A549 (cell line): ENCODE results near the gene GMDS. TPM values are rescaled to one million over a fixed set of nuclear protein-coding genes. Genes with fewer than 3 reads are reported as not detected.

Source experiments
- ATAC-seq, 2 experiments: fragments of 200-7000 bp in 1 of 2; fragments of >200 bp in 1 of 2; cut with Nextera tagmentation in 1 of 2; cut with Tn5 transposase in 1 of 2; 3 replicates each; pipeline versions ENCODE4 v1.8.0 to v1.9.1; 2018 to 2020; ENCODE audit warnings: mild to moderate bottlenecking in 1 of 2, moderate library complexity in 1 of 2
- CTCF ChIA-PET: fragments of 300-600 bp; sonication (Branson Sonifier 250); formaldehyde crosslinking; extraction: SDS; loops from one replicate; lab custom pipeline; 2021; ENCODE audit warnings: antibody characterized with exemption, inconsistent platforms; lab: Yijun Ruan, JAX
- POLR2A ChIA-PET: fragments of 350-600 bp; formaldehyde crosslinking; extraction: SDS; loops from one replicate; lab custom pipeline; 2021; ENCODE audit warnings: antibody characterized with exemption, inconsistent platforms; lab: Yijun Ruan, JAX
- DNase-seq, 2 experiments: peaks; one replicate each; pipeline versions ENCODE4 v3.0.0 to v3.0.0-alpha.2; 2011 to 2016; ENCODE audit warnings: low read depth in 1 of 2, low spot score in 1 of 2
- FAIRE-seq: peaks from 2 replicates; lab custom pipeline; 2011; peaks lifted over from hg19 to GRCh38; lab: Jason Lieb, UNC
- H3K27ac ChIP-seq, 2 experiments: fragments of >200 bp; sonication (Bioruptor Twin); formaldehyde crosslinking; 3 replicates each; pipeline ENCODE4 v1.5.1; 2016 to 2017
- H3K4me1 ChIP-seq: fragments of >200 bp; sonication (Bioruptor Twin); formaldehyde crosslinking; 3 replicates; pipeline ENCODE4 v1.6.1; 2016
- H3K4me2 ChIP-seq: fragments of >200 bp; sonication (Bioruptor Twin); formaldehyde crosslinking; 3 replicates; pipeline ENCODE4 v1.6.1; 2016
- H3K4me3 ChIP-seq: fragments of >200 bp; sonication (Bioruptor Twin); formaldehyde crosslinking; 3 replicates; pipeline ENCODE4 v1.5.1; 2016
- H3K9me3 ChIP-seq: fragments of >200 bp; sonication (Bioruptor Twin); formaldehyde crosslinking; 3 replicates; pipeline ENCODE4 v1.6.1; 2016
- BHLHE40 ChIP-seq: IDR thresholded peaks from 2 replicates; pipeline ENCODE4 v1.6.1; 2012; ENCODE audit warnings: low read depth, low read length, inconsistent platforms
- CBX2 ChIP-seq: fragments of 200-600 bp; sonication (generic); IDR thresholded peaks from 2 replicates; pipeline ENCODE4 v1.6.1; 2016; ENCODE audit warnings: low read depth, mild to moderate bottlenecking, borderline replicate concordance
- EHF ChIP-seq: fragments of 250-450 bp; sonication (Bioruptor Pico); IDR thresholded peaks from 2 replicates; pipeline ENCODE4 v1.5.0; 2020; ENCODE audit warnings: mild to moderate bottlenecking
- EP300 ChIP-seq, 2 experiments: fragments of >200 bp; sonication (Bioruptor Twin); formaldehyde crosslinking; IDR thresholded peaks; 2 replicates in 1 of 2; 3 replicates in 1 of 2; pipeline ENCODE4 v1.6.1; 2016 to 2017
- ESRRA ChIP-seq: fragments of 150-350 bp; IDR thresholded peaks from 2 replicates; pipeline ENCODE4 v1.6.1; 2014; ENCODE audit warnings: mild to moderate bottlenecking, low read length, borderline replicate concordance
- HDAC2 ChIP-seq: fragments of 200-600 bp; sonication (generic); IDR thresholded peaks from 2 replicates; pipeline ENCODE4 v1.6.1; 2016
- HOXA7 ChIP-seq: fragments of 250-450 bp; sonication (Bioruptor Pico); IDR thresholded peaks from 2 replicates; pipeline ENCODE4 v1.5.0; 2020; ENCODE audit warnings: mild to moderate bottlenecking, moderate library complexity
- KDM5A ChIP-seq: fragments of 200-600 bp; sonication (generic); IDR thresholded peaks from 2 replicates; pipeline ENCODE4 v1.6.1; 2016; ENCODE audit warnings: antibody characterized with exemption, mild to moderate bottlenecking
- PHF8 ChIP-seq: fragments of 200-600 bp; sonication (generic); IDR thresholded peaks from 2 replicates; pipeline ENCODE4 v1.6.1; 2016; ENCODE audit warnings: low read depth, mild to moderate bottlenecking, antibody characterized with exemption, moderate library complexity, borderline replicate concordance
- POLR2A ChIP-seq: IDR thresholded peaks from 2 replicates; pipeline ENCODE4 v1.6.1; 2012; ENCODE audit warnings: mild to moderate bottlenecking, low read length
- RARB ChIP-seq: fragments of 250-450 bp; sonication (Bioruptor Pico); IDR thresholded peaks from 2 replicates; pipeline ENCODE4 v1.8.0; 2021; ENCODE audit warnings: mild to moderate bottlenecking, moderate library complexity
- RCOR1 ChIP-seq: fragments of 150-350 bp; IDR thresholded peaks from 2 replicates; pipeline ENCODE4 v1.6.1; 2014; ENCODE audit warnings: antibody characterized with exemption, low read length, low read depth
- RFX5 ChIP-seq: fragments of 450-650 bp; IDR thresholded peaks from 2 replicates; pipeline ENCODE4 v1.7.1; 2014; ENCODE audit warnings: antibody characterized with exemption, mild to moderate bottlenecking, moderate library complexity
- SMC3 ChIP-seq: fragments of >200 bp; sonication (Bioruptor Twin); formaldehyde crosslinking; IDR thresholded peaks from 3 replicates; pipeline ENCODE4 v1.6.1; 2018; ENCODE audit warnings: inconsistent platforms
- SREBF2 ChIP-seq: fragments of 450-650 bp; IDR thresholded peaks from 2 replicates; pipeline ENCODE4 v1.6.1; 2014; ENCODE audit warnings: mild to moderate bottlenecking, moderate library complexity
- TFCP2L1 ChIP-seq: fragments of 250-450 bp; sonication (Bioruptor Pico); IDR thresholded peaks from 2 replicates; pipeline ENCODE4 v1.5.0; 2021; ENCODE audit warnings: mild to moderate bottlenecking
- TP53 ChIP-seq: fragments of 250-450 bp; sonication (Bioruptor Pico); IDR thresholded peaks from 2 replicates; pipeline ENCODE4 v1.5.0; 2021; ENCODE audit warnings: mild to moderate bottlenecking, moderate library complexity
- ZC3H11A ChIP-seq: fragments of 450-650 bp; IDR thresholded peaks from 2 replicates; pipeline ENCODE4 v1.6.1; 2014; ENCODE audit warnings: antibody characterized with exemption, mild to moderate bottlenecking
- ZFP36 ChIP-seq: fragments of 450-650 bp; IDR thresholded peaks from 2 replicates; pipeline ENCODE4 v1.6.1; 2014; ENCODE audit warnings: borderline replicate concordance; ENCODE audit not compliant: partially characterized antibody
- WGBS: methylation state at CpG from one replicate; pipeline ENCODE4 v1.1.6; 2017; ENCODE audit errors: missing lambda C conversion rate; 5-methylcytosine and 5-hydroxymethylcytosine counted together
- polyA plus RNA-seq, 4 experiments: library from polyadenylated mRNA; depleted of rRNA in 3 of 4; stranded (reverse); fragments of >200 nt; fragmentation: RNase III in 1 of 4; extraction: RNeasy Plus Mini Kit Qiagen cat#74134 plus additional on column Dnase treatment in 1 of 4; gene quantifications; 2 replicates in 3 of 4; 3 replicates in 1 of 4; pipeline ENCODE4 v1.2.3, GENCODE V29; 2011 to 2017
- TF ChIP-seq, protein P1 (sequence below): fragments of >200 bp; sonication (Bioruptor Twin); formaldehyde crosslinking; IDR thresholded peaks from 2 replicates; pipeline ENCODE4 v1.6.1; 2016
- TF ChIP-seq, protein P2 (sequence below): fragments of 450-650 bp; IDR thresholded peaks from 2 replicates; pipeline ENCODE4 v1.6.1; 2014; ENCODE audit warnings: antibody characterized with exemption
- TF ChIP-seq, protein P3 (sequence below): fragments of 200-600 bp; sonication (generic); IDR thresholded peaks from 2 replicates; pipeline ENCODE4 v1.6.1; 2016; ENCODE audit warnings: antibody characterized with exemption, mild to moderate bottlenecking, moderate library complexity
- TF ChIP-seq, protein P4 (sequence below): IDR thresholded peaks from 2 replicates; pipeline ENCODE4 v1.6.1; 2012
- TF ChIP-seq, protein P5 (sequence below): IDR thresholded peaks from 2 replicates; pipeline ENCODE4 v1.6.1; 2012; ENCODE audit warnings: low read depth, borderline replicate concordance
- TF ChIP-seq, protein P6 (sequence below): IDR thresholded peaks from 2 replicates; pipeline ENCODE4 v1.6.1; 2012

The GMDS gene
- polyA plus RNA-seq, 2 of the 4 experiments (the other 2 are of a cell fraction), result 9.9 to 12.4 TPM

DNA sequence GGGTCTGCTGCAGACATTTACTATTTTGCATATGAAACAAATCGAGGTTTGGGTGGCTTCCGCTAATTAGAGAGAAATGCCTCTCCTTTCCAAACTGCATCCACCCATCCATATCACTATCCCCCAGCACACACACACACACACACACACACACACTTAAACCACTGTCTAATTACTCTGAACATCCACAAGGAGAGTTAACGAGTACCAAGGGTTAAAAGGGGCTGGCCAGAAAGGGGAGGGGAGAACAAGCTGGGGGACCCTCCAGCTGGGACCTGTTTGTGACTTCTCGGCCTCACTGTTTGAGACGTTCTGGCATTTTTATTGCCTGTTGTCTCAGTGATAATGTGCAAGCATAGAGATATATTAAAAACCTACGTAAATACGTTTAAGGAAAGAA, 374.5 kb downstream of the GMDS start:
- no peak for DNase-seq
- Histone ChIP-seq H3K4me2 (no peak overlapping the region), H3K4me3 (no peak overlapping the region), H3K27ac (no peak overlapping the region), H3K4me1 (no peaks in the 10 kb centered on the region), H3K9me3 (no peaks in the 10 kb centered on the region)
- POLR2A ChIA-PET, result no interaction called here
- WGBS, result 83% methylated on average over 7 of the region's 7 CpGs
- no peak for TF ChIP-seq ZFP36
- TF ChIP-seq EP300 (IDR thresholded peaks at IDR 0.05), result no peak
- TF ChIP-seq, protein P1, sequence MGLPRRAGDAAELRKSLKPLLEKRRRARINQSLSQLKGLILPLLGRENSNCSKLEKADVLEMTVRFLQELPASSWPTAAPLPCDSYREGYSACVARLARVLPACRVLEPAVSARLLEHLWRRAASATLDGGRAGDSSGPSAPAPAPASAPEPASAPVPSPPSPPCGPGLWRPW, result no peak
- no peak for TF ChIP-seq SREBF2
- no peak for TF ChIP-seq RFX5
- no peak for FAIRE-seq
- CTCF ChIA-PET, result interaction anchor here (0.9 to 1.3 kb wide), 2 partner anchors 9 to 20 kb away, joined by 4 to 5 read pairs; no protein-coding TSS in a partner anchor
- no peak for ATAC-seq

DNA sequence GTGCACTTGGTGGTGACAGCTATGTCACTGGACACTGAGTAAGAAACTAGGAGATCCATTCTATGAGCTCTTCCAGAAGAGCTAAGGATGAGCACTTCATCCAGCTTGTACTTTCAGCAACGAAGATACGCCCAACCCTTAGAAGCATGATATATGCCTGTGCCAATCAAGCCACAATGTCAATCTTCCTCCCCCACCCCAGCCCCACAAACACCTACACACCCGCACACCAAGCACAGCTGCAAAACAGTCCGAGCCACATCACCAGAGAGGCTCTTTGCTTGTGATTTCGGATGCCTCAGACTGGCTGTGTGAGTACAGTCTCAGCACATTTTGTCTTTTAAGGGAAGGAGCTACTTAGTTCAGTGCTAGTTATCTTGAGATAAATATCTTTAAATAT, 375.2 kb downstream of the GMDS start:
- 92% methylated on average over 3 of the region's 5 CpGs for WGBS
- ChIA-PET POLR2A (no interaction called here), CTCF (interaction anchor here (0.9 to 1.3 kb wide), 2 partner anchors 8 to 20 kb away, joined by 4 to 5 read pairs; no protein-coding TSS in a partner anchor)
- H3K27ac ChIP-seq, result no peak overlapping the region
- H3K4me2 ChIP-seq, result no peak overlapping the region
- no peaks in the 10 kb centered on the region for H3K9me3 ChIP-seq
- TF ChIP-seq, protein P2, sequence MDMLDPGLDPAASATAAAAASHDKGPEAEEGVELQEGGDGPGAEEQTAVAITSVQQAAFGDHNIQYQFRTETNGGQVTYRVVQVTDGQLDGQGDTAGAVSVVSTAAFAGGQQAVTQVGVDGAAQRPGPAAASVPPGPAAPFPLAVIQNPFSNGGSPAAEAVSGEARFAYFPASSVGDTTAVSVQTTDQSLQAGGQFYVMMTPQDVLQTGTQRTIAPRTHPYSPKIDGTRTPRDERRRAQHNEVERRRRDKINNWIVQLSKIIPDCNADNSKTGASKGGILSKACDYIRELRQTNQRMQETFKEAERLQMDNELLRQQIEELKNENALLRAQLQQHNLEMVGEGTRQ, result no peak
- TF ChIP-seq EHF (CRISPR knock-in tag) (no peak), RARB (CRISPR knock-in tag) (no peak), ZC3H11A (no peak), EP300 (IDR thresholded peaks at IDR 0.05) (no peak), KDM5A (no peak)
- TF ChIP-seq, protein P3, sequence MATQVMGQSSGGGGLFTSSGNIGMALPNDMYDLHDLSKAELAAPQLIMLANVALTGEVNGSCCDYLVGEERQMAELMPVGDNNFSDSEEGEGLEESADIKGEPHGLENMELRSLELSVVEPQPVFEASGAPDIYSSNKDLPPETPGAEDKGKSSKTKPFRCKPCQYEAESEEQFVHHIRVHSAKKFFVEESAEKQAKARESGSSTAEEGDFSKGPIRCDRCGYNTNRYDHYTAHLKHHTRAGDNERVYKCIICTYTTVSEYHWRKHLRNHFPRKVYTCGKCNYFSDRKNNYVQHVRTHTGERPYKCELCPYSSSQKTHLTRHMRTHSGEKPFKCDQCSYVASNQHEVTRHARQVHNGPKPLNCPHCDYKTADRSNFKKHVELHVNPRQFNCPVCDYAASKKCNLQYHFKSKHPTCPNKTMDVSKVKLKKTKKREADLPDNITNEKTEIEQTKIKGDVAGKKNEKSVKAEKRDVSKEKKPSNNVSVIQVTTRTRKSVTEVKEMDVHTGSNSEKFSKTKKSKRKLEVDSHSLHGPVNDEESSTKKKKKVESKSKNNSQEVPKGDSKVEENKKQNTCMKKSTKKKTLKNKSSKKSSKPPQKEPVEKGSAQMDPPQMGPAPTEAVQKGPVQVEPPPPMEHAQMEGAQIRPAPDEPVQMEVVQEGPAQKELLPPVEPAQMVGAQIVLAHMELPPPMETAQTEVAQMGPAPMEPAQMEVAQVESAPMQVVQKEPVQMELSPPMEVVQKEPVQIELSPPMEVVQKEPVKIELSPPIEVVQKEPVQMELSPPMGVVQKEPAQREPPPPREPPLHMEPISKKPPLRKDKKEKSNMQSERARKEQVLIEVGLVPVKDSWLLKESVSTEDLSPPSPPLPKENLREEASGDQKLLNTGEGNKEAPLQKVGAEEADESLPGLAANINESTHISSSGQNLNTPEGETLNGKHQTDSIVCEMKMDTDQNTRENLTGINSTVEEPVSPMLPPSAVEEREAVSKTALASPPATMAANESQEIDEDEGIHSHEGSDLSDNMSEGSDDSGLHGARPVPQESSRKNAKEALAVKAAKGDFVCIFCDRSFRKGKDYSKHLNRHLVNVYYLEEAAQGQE, result no peak
- no peak for ATAC-seq
- FAIRE-seq, result no peak
- no peak for DNase-seq
- H3K4me3 ChIP-seq, result no peak overlapping the region
- H3K4me1 ChIP-seq, result no peaks in the 10 kb centered on the region

DNA sequence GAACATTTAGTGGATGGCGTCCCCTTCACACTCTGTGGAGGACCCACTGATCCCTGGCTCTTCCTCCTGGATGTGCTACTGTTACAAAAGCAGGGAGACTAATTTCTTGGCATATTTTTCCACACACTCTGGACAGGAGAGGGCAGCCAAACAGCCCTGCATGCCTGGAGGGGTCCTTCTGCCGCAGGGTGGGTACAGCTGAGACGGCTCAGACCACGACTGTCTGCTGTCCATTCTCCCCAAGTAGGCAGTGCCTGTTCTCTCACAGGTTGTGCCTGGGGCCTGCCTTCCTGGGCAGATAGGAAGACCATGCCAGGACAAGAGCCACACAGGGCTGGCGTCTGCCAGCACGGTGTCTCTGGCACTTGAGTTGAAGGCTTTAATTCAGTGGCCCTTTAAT, 375.6 kb downstream of the GMDS start:
- Histone ChIP-seq H3K9me3 (no peaks in the 10 kb centered on the region), H3K4me2 (no peak overlapping the region), H3K4me3 (no peak overlapping the region), H3K4me1 (no peaks in the 10 kb centered on the region), H3K27ac (no peak overlapping the region)
- 81% methylated on average over 6 of the region's 6 CpGs for WGBS
- FAIRE-seq (no peak), ATAC-seq (no peak), DNase-seq (no peak)
- ChIA-PET CTCF (interaction anchor here (1.3 kb wide), 1 partner anchor 7 kb away, joined by 5 read pairs; no protein-coding TSS in a partner anchor), POLR2A (no interaction called here)
- TF ChIP-seq HOXA7 (CRISPR knock-in tag) (no peak), PHF8 (no peak), RCOR1 (no peak), ESRRA (no peak), POLR2A (no peak), TFCP2L1 (no peak), HDAC2 (no peak), TP53 (CRISPR knock-in tag) (no peak), SMC3 (no peak), BHLHE40 (no peak), CBX2 (no peak)
- TF ChIP-seq, protein P4, sequence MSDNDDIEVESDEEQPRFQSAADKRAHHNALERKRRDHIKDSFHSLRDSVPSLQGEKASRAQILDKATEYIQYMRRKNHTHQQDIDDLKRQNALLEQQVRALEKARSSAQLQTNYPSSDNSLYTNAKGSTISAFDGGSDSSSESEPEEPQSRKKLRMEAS, result no peak
- TF ChIP-seq, protein P5, sequence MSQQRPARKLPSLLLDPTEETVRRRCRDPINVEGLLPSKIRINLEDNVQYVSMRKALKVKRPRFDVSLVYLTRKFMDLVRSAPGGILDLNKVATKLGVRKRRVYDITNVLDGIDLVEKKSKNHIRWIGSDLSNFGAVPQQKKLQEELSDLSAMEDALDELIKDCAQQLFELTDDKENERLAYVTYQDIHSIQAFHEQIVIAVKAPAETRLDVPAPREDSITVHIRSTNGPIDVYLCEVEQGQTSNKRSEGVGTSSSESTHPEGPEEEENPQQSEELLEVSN, result no peak
- TF ChIP-seq, protein P6, sequence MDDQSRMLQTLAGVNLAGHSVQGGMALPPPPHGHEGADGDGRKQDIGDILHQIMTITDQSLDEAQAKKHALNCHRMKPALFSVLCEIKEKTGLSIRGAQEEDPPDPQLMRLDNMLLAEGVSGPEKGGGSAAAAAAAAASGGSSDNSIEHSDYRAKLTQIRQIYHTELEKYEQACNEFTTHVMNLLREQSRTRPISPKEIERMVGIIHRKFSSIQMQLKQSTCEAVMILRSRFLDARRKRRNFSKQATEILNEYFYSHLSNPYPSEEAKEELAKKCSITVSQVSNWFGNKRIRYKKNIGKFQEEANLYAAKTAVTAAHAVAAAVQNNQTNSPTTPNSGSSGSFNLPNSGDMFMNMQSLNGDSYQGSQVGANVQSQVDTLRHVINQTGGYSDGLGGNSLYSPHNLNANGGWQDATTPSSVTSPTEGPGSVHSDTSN, result no peak
- TF ChIP-seq, protein P3, result no peak
